HepG2 (cell line): ENCODE measurements around the gene CHRNA3.

Source experiments
- ATF4 ChIP-seq, 2 experiments: fragments of 450-650 bp in 1 of 2; sonication (generic) in 1 of 2; formaldehyde crosslinking; IDR thresholded peaks; 2 replicates each; pipeline versions ENCODE4 v1.5.0 to v1.8.0; 2020 to 2022; ENCODE audit warnings: mild to moderate bottlenecking in 1 of 2, missing genetic modification reagents in 1 of 2
- BRD4 ChIP-seq: sonication (generic); formaldehyde crosslinking; IDR thresholded peaks from 2 replicates; pipeline ENCODE4 v1.4.0; 2020; ENCODE audit warnings: missing genetic modification reagents
- CTCF ChIP-seq: sonication (generic); formaldehyde crosslinking; IDR thresholded peaks from 2 replicates; pipeline ENCODE4 v1.5.0; 2020; ENCODE audit warnings: mild to moderate bottlenecking, missing genetic modification reagents, moderate library complexity
- ESRRA ChIP-seq: sonication (generic); formaldehyde crosslinking; IDR thresholded peaks from 2 replicates; pipeline ENCODE4 v1.5.1; 2020; ENCODE audit warnings: mild to moderate bottlenecking, low read depth, missing genetic modification reagents
- EZH2 ChIP-seq: conservative IDR thresholded peaks from 2 replicates; pipeline ENCODE4 v1.6.1; 2012; ENCODE audit warnings: mild to moderate bottlenecking, low read depth, low read length, moderate library complexity
- FOXM1 ChIP-seq: sonication (generic); formaldehyde crosslinking; IDR thresholded peaks from 2 replicates; pipeline ENCODE4 v1.5.0; 2020; ENCODE audit warnings: missing genetic modification reagents
- JDP2 ChIP-seq: sonication (generic); formaldehyde crosslinking; IDR thresholded peaks from 2 replicates; pipeline ENCODE4 v1.8.1; 2022; ENCODE audit warnings: missing genetic modification reagents, borderline replicate concordance
- MTA3 ChIP-seq: sonication (generic); formaldehyde crosslinking; IDR thresholded peaks from 2 replicates; pipeline ENCODE4 v1.4.0; 2020; ENCODE audit warnings: missing genetic modification reagents
- MXI1 ChIP-seq: IDR thresholded peaks from 3 replicates; pipeline ENCODE4 v1.6.1; 2012; ENCODE audit warnings: low read depth, low read length, inconsistent platforms, borderline replicate concordance
- NR2C2 ChIP-seq: sonication (generic); formaldehyde crosslinking; IDR thresholded peaks from 2 replicates; pipeline ENCODE4 v1.4.0; 2020; ENCODE audit warnings: missing genetic modification reagents, mild to moderate bottlenecking, moderate library complexity, borderline replicate concordance
- USF2 ChIP-seq, 2 experiments: sonication (generic) in 1 of 2; formaldehyde crosslinking in 1 of 2; IDR thresholded peaks; 2 replicates each; pipeline versions ENCODE4 v1.5.1 to v1.6.1; 2011 to 2020; ENCODE audit warnings: borderline replicate concordance in 1 of 2, low read depth in 1 of 2, low read length in 1 of 2, mild to moderate bottlenecking in 1 of 2, missing genetic modification reagents in 1 of 2, moderate library complexity in 1 of 2
- ZC3H13 ChIP-seq: sonication (generic); formaldehyde crosslinking; IDR thresholded peaks from 2 replicates; pipeline ENCODE4 v1.8.1; 2023; ENCODE audit warnings: mild to moderate bottlenecking, missing genetic modification reagents, moderate library complexity
- ZNF362 ChIP-seq: sonication (generic); formaldehyde crosslinking; IDR thresholded peaks from 2 replicates; pipeline ENCODE4 v1.4.0; 2020; ENCODE audit warnings: missing genetic modification reagents, mild to moderate bottlenecking, borderline replicate concordance
- ZNF792 ChIP-seq: IDR thresholded peaks from 2 replicates; pipeline ENCODE4 v1.6.1; 2016

- TF ChIP-seq ZNF792 (CRISPR knock-in tag), result no peak
- TF ChIP-seq BRD4 (CRISPR knock-in tag), result no peak
- TF ChIP-seq ATF4 (CRISPR knock-in tag; IDR thresholded peaks at IDR 0.05), result no peak
- TF ChIP-seq NR2C2 (CRISPR knock-in tag), result no peak
- no peak for TF ChIP-seq CTCF (CRISPR knock-in tag)
- no peak for TF ChIP-seq MTA3
- no peak for TF ChIP-seq EZH2
- no peak for TF ChIP-seq ZC3H13 (CRISPR knock-in tag)
- no peak; the same call in 1 of the 2 replicates for TF ChIP-seq USF2 (IDR thresholded peaks at IDR 0.05; ENCODE audit: low read depth, low read length)
- no peak for TF ChIP-seq USF2 (CRISPR knock-in tag; IDR thresholded peaks at IDR 0.05; ENCODE audit: borderline replicate concordance)
- TF ChIP-seq JDP2, result no peak
- TF ChIP-seq MXI1, result no peak
- no peak for TF ChIP-seq FOXM1 (CRISPR knock-in tag)
- TF ChIP-seq ESRRA, result no peak
- no peak for TF ChIP-seq ZNF362 (CRISPR knock-in tag)
These were observed 10.3 kb upstream of the CHRNA3 start for GRCh38 chr15:78630886-78631633.
